ENCODE data around the gene MLX. TPM values are rescaled to one million over a fixed set of nuclear protein-coding genes. Genes with fewer than 3 reads are reported as not detected.
A peak's percentile ranks its signal among the peaks of the same experiment; 100 is the strongest.
"Not testable (repeated sequence)": the region's sequence is repeated elsewhere in the genome, so short reads cannot be mapped to it uniquely, and the experiment has no call there.

MLX gene
- total RNA-seq, 1 donor from 2014 or later = 47.1 TPM

GRCh38 chr17:42536372-42537155, 30.3 kb upstream of the MLX start:
- peak; percentile 93 for DNase-seq (ENCODE audit: low read depth)

GRCh38 chr17:42537156-42537805, 29.6 kb upstream of the MLX start:
- no peak for DNase-seq (ENCODE audit: low read depth)

- no peak for DNase-seq (ENCODE audit: low read depth)
These were observed 29.0 kb upstream of the MLX start for GRCh38 chr17:42537826-42538451.

GRCh38 chr17:42538482-42538881, 28.4 kb upstream of the MLX start:
- DNase-seq (ENCODE audit: low read depth) = no peak

DNA sequence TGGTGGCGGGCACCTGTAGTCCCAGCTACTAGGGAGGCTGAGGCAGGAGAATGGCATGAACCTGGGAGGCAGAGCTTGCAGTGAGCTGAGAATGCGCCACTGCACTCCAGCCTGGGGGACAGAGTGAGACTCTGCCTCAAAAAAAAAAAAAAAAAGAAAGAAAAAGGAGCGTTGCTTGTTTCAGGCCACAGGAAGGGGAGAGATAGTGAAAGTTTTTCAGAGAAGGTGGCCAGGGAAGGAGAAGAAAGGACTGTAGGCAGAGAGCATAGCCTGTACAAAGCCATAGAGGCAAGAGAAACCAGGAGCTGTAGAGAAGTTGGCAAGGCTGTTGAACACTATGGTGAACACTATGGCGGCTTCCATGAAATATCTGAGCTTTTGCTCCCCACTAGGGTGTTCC, 26.3 kb upstream of the MLX start:
- DNase-seq (ENCODE audit: low read depth) = not testable (repeated sequence)

DNA sequence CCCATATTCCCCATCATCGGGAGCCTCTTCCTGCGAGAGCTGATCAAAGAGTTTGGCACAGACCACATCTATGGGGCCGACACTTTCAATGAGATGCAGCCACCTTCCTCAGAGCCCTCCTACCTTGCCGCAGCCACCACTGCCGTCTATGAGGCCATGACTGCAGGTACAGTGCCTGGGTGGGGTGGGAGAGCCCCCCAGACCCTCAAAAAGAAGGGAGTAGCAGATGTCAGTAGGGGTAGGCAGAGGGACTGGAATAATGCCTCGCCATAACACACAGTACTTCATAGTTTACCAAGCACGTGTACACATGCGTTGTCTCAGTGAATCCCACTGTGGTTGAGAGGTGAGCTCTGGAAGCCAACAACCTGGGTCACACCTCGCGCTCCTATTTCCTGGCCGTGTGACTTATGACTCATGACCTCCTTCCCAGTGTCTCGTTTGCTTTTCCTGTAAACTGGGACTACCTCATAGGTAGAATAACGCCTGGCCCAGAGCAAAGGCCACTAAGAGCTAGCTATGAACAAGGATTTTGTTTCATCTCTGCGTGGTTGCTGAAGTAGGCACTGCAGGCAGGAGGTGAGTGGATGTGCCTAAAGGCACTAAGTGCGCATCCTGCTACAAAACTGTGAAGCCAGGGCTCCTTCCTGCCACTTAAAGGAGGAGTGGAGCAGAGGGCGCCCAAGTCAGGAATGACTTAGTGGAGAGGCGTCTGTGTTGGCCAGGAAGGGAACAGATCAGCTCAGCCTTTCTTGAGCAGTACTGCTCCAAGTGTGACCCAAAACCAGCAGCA, 25.7 kb upstream of the MLX start:
- DNase-seq (ENCODE audit: low read depth) = no peak

GRCh38 chr17:42543190-42544079, 23.5 kb upstream of the MLX start:
- no peak for DNase-seq (ENCODE audit: low read depth)

GRCh38 chr17:42544874-42545283, 22.0 kb upstream of the MLX start:
- DNase-seq (ENCODE audit: low read depth) = no peak

DNA sequence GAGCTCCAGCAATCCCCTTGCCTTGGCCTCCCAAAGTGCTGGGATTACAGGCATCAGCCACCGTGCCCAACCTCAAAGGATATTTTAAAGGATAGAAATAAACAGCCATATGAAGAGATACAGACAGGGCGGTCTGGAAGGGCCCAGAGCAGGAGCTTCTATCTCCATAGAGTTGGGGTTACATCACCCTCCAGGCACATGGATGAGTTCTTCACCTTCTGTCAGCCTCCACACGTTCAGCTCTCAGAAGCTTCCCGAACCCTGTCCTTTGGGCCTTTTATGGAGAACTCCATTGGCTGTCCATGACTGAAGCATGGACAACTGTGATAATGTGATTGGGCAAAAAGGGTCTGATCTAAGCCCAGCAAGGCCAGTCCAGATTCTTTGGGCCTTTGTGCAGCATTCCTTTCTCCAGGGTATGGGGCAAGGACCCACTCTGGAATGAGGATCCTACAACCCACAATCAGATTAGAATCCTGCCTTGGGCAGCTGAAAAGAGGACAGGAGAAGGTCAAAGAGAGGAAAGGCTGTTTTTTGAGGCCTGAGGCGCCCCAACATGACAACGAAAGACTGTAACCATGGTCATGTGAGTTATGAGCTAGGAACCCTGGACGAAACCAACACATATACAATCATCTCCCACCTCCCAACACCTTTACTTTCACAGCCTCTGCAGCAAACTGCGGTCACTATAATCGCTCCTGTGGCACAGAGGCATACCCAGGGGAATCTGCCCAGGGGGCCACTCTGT, 21.0 kb upstream of the MLX start:
- DNase-seq (ENCODE audit: low read depth) = not testable (repeated sequence)

DNA sequence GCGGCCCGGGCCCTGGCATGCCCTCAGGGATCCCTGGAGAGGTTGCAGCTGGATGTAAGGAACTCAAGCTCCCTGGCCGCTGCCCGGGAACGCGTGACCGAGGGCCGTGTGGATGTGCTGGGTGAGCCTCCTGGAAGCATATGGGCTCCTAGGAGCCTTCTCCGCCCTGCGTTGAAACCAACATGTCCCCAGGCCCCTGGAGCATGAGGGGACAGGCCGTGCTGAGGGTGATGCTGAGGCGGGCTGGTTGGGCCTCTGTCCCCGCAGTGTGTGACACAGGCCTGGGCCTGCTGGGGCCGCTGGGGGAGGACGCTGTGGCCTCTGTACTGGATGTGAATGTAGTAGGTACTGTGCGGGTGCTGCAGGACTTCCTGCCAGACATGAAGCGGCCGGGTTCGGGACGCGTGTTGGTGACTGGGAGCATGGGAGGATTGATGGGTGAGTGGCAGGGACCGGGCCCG, 19.9 kb upstream of the MLX start:
- no peak for DNase-seq (ENCODE audit: low read depth)

GRCh38 chr17:42547698-42548069, 19.2 kb upstream of the MLX start:
- DNase-seq (ENCODE audit: low read depth) = no peak

DNA sequence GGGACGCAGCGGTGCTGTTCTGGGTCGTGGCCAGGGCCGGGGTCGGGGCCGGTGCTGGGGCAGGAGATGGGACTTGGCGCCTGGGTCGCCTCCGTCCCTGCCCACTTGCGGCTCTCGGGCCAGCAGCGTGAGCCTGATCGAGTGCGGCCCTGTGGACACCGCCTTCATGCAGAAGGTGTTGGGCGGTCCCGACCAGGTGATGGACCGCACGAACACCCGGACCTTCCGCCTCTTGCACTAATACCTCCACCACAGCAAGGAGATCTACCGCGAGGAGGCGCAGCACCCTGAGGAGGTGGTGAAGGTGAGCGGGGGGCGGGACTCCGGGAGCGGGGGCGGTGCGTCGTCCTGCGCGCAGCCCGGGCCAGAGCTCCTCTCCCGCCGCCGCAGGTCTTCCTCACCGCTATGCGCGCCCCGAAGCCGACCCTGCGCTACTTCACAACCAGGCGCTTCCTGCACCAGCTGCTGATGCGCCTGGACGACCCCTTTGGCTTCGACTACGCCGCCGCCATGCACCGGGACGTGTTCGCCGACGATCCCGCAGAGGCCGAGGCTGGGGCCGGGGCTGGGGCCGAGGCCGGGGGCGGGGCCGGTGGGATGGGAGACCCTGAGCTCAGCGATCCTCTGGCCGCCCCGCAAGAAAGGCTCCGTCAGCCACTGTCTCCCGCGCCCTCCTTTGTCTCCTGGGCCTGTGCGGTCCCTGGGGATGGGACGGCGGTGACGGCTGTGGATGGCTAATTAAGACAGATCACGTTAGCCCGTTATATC, 18.6 kb upstream of the MLX start:
- no peak for DNase-seq (ENCODE audit: low read depth)

- DNase-seq (ENCODE audit: low read depth) = no peak
These were observed 17.7 kb upstream of the MLX start for GRCh38 chr17:42548993-42549755.

- not testable (repeated sequence) for DNase-seq (ENCODE audit: low read depth)
These were observed 14.2 kb upstream of the MLX start, which contains the start of gene HSD17B1 for GRCh38 chr17:42552736-42553135. TSS of gene HSD17B1 (plus strand) at chr17:42552923. CDS start at chr17:42552934, 11 bp downstream.

DNA sequence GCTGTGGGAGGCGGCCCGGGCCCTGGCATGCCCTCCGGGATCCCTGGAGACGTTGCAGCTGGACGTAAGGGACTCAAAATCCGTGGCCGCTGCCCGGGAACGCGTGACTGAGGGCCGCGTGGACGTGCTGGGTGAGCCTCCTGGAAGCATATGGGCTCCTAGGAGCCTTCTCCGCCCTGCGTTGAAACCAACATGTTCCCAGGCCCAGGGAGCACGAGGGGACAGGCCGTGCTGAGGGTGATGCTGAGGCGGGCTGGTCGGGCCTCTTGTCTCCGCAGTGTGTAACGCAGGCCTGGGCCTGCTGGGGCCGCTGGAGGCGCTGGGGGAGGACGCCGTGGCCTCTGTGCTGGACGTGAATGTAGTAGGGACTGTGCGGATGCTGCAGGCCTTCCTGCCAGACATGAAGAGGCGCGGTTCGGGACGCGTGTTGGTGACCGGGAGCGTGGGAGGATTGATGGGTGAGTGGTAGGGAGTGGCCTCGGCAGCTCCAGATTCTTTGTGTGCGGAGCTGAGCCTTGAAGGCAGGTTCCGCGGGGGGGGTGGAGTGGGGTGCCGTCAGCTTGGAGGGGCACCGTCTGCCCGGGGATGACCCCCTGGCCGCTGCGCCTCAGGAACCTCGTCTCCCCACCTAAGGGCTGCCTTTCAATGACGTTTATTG, 13.6 kb upstream of the MLX start:
- no peak for DNase-seq (ENCODE audit: low read depth)

DNA sequence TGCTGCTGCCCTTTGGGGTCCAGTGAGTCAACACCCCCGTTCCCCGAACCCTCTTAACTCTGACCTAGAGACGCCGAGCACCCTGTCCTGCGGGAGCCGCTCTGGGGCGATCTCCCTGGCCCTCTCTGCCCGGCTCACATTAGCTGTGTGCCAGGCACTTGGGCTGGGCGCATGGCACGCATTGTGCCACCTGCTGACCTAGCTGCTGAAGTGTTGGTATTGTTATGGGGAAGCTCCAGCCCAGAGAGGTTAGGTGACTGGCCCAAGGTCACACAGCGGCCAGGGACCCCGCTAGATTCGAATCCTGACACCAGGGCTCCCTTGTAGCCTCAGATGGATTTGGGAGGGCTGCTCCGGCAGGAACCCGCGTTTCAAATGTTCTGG, 13.0 kb upstream of the MLX start:
- DNase-seq (ENCODE audit: low read depth) = peak; percentile 26

Data from myocyte (in vitro differentiated cells).